ENCODE data around the gene HDAC4. TPM values are rescaled to one million over a fixed set of nuclear protein-coding genes. Genes with fewer than 3 reads are reported as not detected.

HDAC4 gene
- total and polyA plus RNA-seq, 10 of the 15 experiments (the other 5 are each of a cell fraction or from before 2014, with no cell fraction given), result 0.22 to 15.7 (median 4.8) TPM

GRCh38 chr2:239227661-239228371 is 173.0 kb downstream of the HDAC4 start (continued):
- TF ChIP-seq CEBPZ (IDR thresholded peaks at IDR 0.05; ENCODE audit: low read depth, low read length) (no peak), NKRF (conservative IDR thresholded peaks at IDR 0.05) (no peak), ZNF24 (IDR thresholded peaks at IDR 0.05) (no peak), CBX3 (IDR thresholded peaks at IDR 0.05; ENCODE audit: borderline replicate concordance, low read depth) (no peak), ZNF384 (IDR thresholded peaks at IDR 0.05; ENCODE audit: borderline replicate concordance, low read depth, low read length) (no peak), ZBED1 (IDR thresholded peaks at IDR 0.05; ENCODE audit: borderline replicate concordance) (no peak), BCLAF1 (IDR thresholded peaks at IDR 0.05) (no peak), MYC (IDR thresholded peaks at IDR 0.05; ENCODE audit: insufficient read depth, insufficient read length, insufficient replicate concordance, low read length, severe bottlenecking) (no peak)

Measured in GM12878 (cell line).